Rectal smooth muscle tissue (tissue), 1 donor: ENCODE measurements around the gene SFT2D1.
A peak's percentile ranks its signal among the peaks of the same experiment; 100 is the strongest.
"Not testable (repeated sequence)": the region's sequence is repeated elsewhere in the genome, so short reads cannot be mapped to it uniquely, and the experiment has no call there.

Experiments used
- H3K27ac ChIP-seq: one replicate; pipeline ENCODE4 v1.7.0; 2013; ENCODE audit warnings: low read depth, low read length, inconsistent platforms
- H3K27me3 ChIP-seq: one replicate; pipeline ENCODE4 v1.7.0; 2013; ENCODE audit warnings: low read length; ENCODE audit not compliant: control insufficient read depth, insufficient read depth
- H3K36me3 ChIP-seq: one replicate; pipeline ENCODE4 v1.7.0; 2013; ENCODE audit warnings: low read length; ENCODE audit not compliant: control insufficient read depth, insufficient read depth
- H3K4me1 ChIP-seq: one replicate; pipeline ENCODE4 v1.7.0; 2013; ENCODE audit warnings: low read length; ENCODE audit not compliant: control insufficient read depth, insufficient read depth
- H3K4me3 ChIP-seq: one replicate; pipeline ENCODE4 v1.7.0; 2013; ENCODE audit warnings: low read length
- H3K9ac ChIP-seq: one replicate; pipeline ENCODE4 v1.7.0; 2013; ENCODE audit warnings: low read length

Gene SFT2D1

DNA sequence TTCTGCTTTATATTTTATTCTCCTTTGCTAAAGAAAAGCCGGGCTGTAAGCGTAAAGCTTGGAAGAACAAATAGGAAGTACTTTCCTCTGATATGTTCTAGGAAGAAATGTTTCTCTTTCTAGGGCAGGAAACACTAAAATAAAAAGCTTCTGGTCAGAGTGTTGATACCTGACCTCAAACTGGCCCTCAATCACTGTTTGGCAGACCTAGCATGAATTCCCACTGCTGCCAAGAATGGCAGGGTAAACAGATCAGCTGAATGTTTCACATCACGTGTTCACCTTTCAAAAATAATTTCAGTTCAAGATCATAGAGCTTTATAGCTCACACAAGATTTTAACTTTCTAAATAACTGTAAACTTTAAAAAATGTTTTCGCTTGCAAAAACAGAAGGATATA lies 37.5 kb upstream of the SFT2D1 start:
- no peak overlapping the region for H3K27ac ChIP-seq
- H3K27me3 ChIP-seq: no peaks in the 10 kb centered on the region
- no peaks in the 10 kb centered on the region for H3K36me3 ChIP-seq
- H3K9ac ChIP-seq: no peak overlapping the region
- H3K4me1 ChIP-seq: peaks cover 6% of the 10 kb centered on the region
- no peak overlapping the region for H3K4me3 ChIP-seq

DNA sequence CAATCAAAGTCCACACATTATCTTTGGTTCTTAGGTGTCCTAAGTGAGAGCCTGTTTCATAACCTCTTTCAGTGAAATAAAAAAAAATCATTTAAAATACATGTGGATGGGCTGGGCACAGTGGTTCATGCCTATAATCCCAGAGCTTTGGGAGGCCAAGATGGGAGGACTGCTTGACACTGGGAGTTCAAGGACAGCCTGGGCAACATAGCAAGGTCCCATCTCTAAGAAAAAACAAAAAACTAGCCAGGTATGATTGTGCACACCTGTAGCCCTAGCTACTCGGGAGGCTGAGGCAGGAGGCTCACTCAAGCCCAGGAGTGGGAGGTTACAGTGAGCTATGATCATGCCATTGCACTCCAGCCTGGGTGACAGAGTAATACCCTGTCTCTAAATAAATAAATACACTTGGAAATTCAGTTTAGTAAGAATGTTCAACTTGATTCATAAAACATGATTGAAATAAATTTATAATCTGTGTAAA lies 36.8 kb upstream of the SFT2D1 start:
- H3K27me3 ChIP-seq: no peaks in the 10 kb centered on the region
- no peak overlapping the region for H3K27ac ChIP-seq
- H3K36me3 ChIP-seq: no peaks in the 10 kb centered on the region
- H3K9ac ChIP-seq: no peak overlapping the region
- no peak overlapping the region for H3K4me3 ChIP-seq
- H3K4me1 ChIP-seq: peaks cover 6% of the 10 kb centered on the region

DNA sequence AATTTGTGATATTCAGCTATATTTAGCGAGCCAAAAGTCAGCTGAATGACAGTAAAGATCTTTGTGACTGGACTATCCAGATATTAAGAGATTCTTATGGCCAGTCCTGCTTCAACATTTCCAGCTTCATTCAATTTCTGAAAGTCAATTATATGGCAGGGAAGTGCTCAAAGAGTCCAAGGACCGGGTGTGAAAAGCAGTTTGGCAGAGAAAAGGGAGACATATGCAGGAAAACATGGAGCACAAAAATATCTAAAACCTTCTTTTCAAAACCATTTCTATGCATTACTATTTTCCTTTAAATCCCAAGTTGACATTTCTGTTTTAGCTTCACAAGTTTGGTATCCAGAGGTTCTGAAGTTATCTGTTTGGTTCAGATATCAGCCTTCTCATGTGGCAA lies 35.4 kb upstream of the SFT2D1 start:
- Histone ChIP-seq H3K27me3 (no peaks in the 10 kb centered on the region), H3K4me3 (no peak overlapping the region), H3K27ac (no peak overlapping the region), H3K36me3 (no peaks in the 10 kb centered on the region), H3K4me1 (peaks cover 6% of the 10 kb centered on the region), H3K9ac (no peak overlapping the region)

DNA sequence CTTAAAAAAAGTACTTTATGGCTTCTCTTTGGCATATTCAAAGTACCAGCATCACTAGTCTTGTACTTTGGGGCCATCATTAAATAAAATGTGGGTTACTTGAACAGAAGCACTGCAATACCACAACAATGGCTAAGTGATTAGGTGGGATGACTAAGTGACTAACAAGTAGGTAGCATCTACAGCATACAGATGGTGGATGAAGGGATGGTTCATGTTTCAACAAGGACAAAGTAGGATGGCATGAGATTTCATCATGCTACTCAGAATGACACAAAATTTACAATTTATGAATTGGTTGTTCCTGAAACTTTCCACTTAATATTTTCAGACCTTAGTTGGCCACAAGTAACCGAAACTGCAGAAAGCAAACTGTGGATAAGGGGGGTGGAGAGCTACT lies 32.7 kb upstream of the SFT2D1 start:
- Histone ChIP-seq H3K4me3 (no peak overlapping the region), H3K27ac (no peak overlapping the region), H3K36me3 (no peaks in the 10 kb centered on the region), H3K4me1 (no peaks in the 10 kb centered on the region), H3K9ac (no peak overlapping the region), H3K27me3 (no peaks in the 10 kb centered on the region)

DNA sequence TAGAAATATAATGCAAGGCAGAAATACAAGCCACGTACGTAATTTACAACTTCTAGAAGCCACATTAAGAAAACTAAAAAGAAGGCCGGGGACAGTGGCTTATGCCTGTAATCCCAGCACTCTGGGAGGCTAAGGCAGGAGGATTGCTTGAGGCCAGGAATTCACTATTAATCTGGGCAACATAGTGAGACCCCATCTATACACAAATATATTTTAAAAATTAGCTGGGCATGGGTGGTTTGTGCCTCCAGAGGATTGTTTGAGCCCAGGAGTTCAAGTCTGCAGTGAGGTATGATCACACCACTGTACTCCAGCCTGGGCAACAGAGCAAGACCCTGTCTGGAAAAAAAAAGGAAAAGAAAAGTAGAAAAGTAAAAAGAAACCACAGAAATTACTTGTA lies 28.1 kb upstream of the SFT2D1 start:
- H3K4me3 ChIP-seq: no peak overlapping the region
- no peak overlapping the region for H3K27ac ChIP-seq
- H3K4me1 ChIP-seq: no peaks in the 10 kb centered on the region
- no peaks in the 10 kb centered on the region for H3K27me3 ChIP-seq
- H3K36me3 ChIP-seq: peaks cover 4% of the 10 kb centered on the region
- no peak overlapping the region for H3K9ac ChIP-seq

DNA sequence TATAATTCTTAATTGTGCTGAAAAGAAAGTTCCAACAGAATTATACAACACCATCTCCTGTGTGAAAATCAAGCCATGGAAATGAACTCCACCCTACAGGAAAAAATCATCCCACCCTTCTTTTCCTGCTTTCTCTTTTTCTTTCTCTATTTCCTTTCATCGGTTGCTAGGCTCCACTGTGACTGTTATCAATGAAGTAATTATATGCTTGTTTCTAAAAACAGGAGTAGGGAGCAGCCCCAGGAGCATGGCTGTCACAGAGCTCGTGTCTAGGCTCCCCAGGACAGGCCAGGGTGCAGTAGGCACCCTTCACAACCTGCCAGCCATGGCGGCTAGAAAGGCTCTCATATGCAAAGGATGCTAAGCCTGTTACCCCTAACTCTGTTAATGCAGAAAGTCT lies 27.4 kb upstream of the SFT2D1 start:
- H3K9ac ChIP-seq: no peak overlapping the region
- no peak overlapping the region for H3K27ac ChIP-seq
- peaks cover 4% of the 10 kb centered on the region for H3K36me3 ChIP-seq
- H3K4me1 ChIP-seq: no peaks in the 10 kb centered on the region
- no peak overlapping the region for H3K4me3 ChIP-seq
- H3K27me3 ChIP-seq: no peaks in the 10 kb centered on the region

DNA sequence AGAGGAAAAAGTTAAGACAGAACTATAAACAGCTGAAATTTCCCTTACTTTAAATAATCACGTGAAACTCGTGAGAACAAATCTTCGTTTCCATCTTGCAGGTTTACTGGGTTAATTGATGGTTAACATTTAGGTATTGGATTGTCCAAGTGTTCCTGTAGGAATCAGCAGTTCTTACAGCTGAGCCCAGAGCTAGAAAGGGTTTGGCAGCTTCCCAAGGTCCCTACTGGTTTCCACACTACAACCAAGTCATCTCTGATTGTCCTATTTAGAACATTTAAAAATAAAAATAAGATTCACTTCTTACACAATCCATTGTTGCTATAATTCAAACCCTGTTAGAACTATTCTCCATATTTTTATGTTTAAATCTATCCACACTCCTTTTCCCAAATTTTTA lies 24.6 kb upstream of the SFT2D1 start:
- H3K27me3 ChIP-seq: no peaks in the 10 kb centered on the region
- peaks cover 4% of the 10 kb centered on the region for H3K4me1 ChIP-seq
- peaks cover 7% of the 10 kb centered on the region for H3K36me3 ChIP-seq
- no peak overlapping the region for H3K9ac ChIP-seq
- H3K27ac ChIP-seq: no peak overlapping the region
- H3K4me3 ChIP-seq: no peak overlapping the region

DNA sequence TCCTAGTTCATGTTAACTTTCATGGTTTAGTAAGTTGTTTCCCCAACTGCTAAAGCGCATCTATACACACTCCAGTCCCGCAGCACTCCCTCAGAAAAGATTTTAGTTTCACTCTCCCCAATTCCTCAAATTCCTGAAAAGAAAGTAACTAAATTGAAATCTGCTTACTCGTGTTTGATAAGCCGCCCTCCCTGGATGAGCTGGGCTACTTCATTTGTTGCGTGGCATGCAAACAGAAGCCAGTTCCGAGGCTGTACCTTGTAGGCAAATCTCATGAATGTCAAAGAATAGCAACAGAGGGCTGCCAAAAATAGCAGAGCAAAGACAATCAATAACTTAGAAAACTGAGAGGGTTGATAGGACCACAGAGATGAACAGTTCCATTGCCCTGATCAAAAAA lies 23.5 kb upstream of the SFT2D1 start:
- H3K4me1 ChIP-seq: peaks cover 4% of the 10 kb centered on the region
- H3K4me3 ChIP-seq: no peak overlapping the region
- no peak overlapping the region for H3K27ac ChIP-seq
- no peak overlapping the region for H3K9ac ChIP-seq
- peaks cover 7% of the 10 kb centered on the region for H3K36me3 ChIP-seq
- H3K27me3 ChIP-seq: no peaks in the 10 kb centered on the region

DNA sequence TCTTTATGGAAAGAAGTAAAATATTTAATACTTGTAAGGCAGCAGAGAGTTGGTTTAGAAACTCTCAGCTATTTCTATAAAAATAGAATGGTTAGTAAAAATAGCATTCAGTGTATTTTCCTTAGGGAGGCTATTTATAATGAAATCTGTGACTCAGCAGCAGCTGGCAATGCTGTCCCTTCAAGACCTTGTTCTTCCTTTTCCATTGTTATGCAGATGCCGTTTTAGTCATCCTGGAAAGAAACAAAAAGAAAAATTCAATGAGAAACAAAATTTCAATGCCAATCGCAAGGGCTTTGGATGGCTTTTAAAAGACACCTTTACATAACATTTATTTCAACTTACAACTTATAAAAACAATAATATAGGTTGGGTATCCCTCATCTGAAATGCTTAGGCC lies 22.9 kb upstream of the SFT2D1 start:
- H3K36me3 ChIP-seq: peaks cover 7% of the 10 kb centered on the region
- H3K9ac ChIP-seq: no peak overlapping the region
- H3K27me3 ChIP-seq: no peaks in the 10 kb centered on the region
- H3K27ac ChIP-seq: no peak overlapping the region
- H3K4me1 ChIP-seq: peaks cover 4% of the 10 kb centered on the region
- no peak overlapping the region for H3K4me3 ChIP-seq

DNA sequence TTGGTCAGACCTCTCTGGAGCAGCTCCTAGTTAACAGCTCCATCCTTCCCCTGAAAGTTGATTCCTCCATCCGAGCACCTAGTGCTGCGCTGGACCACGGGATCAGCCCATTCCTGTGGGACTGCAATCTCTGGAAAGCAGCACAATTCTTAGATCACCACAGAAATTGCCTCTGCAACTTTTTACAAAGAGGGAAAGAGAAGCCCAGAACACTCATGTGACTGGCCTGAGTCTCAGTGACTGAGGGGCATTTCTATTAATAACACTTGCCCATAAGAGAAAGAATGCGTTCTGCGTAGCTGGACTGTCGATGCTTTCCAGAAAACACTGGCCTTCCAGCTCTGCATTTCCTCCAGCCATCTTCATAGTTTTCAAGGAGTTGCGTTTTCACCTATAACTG lies 22.1 kb upstream of the SFT2D1 start:
- Histone ChIP-seq H3K27me3 (no peaks in the 10 kb centered on the region), H3K36me3 (peaks cover 7% of the 10 kb centered on the region), H3K4me1 (peaks cover 4% of the 10 kb centered on the region), H3K27ac (peak overlapping the region; percentile 36), H3K9ac (no peak overlapping the region), H3K4me3 (no peak overlapping the region)

DNA sequence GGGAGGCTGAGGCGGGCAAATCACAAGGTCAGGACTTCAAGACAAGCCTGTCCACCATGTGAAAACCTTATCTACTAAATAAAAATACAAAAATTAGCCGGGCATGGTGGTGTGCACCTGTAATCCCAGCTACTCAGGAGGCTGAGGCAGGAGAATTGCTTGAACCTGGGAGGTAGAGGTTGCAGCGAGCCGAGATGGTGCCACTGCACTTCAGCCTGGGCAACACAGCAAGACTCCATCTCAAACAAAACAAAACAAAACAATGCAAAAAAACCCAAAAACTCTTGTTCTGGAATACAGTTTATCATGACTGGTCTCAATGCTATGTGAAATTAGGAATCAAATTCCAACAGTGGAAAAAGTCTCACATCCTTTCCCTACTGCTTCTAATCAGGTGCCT lies 20.1 kb upstream of the SFT2D1 start:
- H3K27me3 ChIP-seq, H3K27ac ChIP-seq, H3K36me3 ChIP-seq, H3K4me1 ChIP-seq, H3K9ac ChIP-seq, H3K4me3 ChIP-seq: not testable (repeated sequence)

DNA sequence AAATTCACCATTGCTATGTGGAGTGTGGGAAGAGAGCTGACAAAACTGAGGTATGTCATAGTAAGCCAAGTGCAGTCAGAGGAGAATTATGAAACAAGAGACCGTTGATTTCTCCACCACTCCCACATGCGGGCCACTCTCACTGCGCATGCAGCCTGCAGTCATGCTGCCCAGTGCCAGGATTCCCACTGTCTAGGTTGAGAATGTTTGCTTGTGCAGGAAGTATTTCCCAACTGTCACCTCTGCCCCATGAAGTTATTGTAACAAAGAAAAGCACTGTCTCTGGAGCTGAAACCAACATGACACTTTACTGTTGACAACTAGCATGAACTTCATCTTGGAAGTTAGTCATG lies 18.7 kb upstream of the SFT2D1 start:
- Histone ChIP-seq H3K27me3 (no peaks in the 10 kb centered on the region), H3K36me3 (peaks cover 7% of the 10 kb centered on the region), H3K27ac (no peak overlapping the region), H3K4me3 (no peak overlapping the region), H3K9ac (no peak overlapping the region), H3K4me1 (peaks cover 4% of the 10 kb centered on the region)

DNA sequence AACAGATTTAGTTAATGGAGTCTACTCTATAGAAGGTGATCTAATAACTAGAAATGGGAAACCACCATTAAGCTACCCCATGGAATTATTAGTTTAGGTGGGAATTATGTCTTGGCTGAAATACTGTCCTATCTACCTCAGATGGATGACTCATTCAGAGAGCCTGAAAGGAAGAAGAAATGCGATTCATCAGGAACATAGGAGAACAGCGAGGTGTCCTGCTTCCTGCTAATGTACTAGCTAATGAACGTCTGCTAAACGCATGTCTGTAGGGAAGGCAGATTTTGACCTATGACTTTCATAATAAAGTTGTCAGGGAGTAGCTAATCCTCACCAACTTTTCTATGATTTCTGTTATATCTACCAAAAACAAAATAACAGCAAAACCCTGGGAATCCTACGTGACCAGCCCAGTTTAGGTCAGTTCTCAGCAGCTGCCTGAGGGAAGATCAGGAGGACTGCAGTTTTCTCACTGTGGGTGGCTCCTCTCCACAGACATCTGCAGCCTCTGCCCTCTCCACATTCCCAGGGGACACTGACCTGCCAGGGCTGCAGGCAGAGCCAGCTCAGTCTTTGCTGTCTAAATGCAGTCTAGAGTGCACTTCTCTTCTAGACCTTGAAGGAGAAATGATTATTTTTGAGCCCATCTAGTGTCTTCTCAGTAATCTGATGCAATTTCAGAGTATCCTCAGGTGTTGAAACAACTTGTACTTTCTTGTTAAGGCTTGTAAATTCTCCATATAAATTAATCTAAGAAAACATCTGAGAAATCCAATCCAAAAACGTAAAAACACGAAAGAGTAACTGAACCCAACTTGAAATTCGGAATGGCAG lies 18.1 kb upstream of the SFT2D1 start:
- Histone ChIP-seq H3K27ac (no peak overlapping the region), H3K9ac (no peak overlapping the region), H3K4me3 (no peak overlapping the region), H3K4me1 (peaks cover 4% of the 10 kb centered on the region), H3K36me3 (peaks cover 3% of the 10 kb centered on the region), H3K27me3 (no peaks in the 10 kb centered on the region)
